SK-MEL-5 (cell line): Measurements from ENCODE around the gene NGFR. TPM values are rescaled to one million over a fixed set of nuclear protein-coding genes. Genes with fewer than 3 reads are reported as not detected.
"Not testable (repeated sequence)": the region's sequence is repeated elsewhere in the genome, so short reads cannot be mapped to it uniquely, and the experiment has no call there.

ENCODE experiments used
- DNase-seq: peaks from one replicate; pipeline ENCODE4 v3.0.0-alpha.2; 2016; ENCODE audit warnings: low read depth, low spot score
- in situ Hi-C: cut with HindIII; loops from 2 replicates; pipeline ENCODE4 v1.10.0; 2016; ENCODE audit warnings: low sequenced_read_pairs, high pct_unique_total_duplicates, low pct_unique_long_range_greater_than_20kb
- total RNA-seq: library from RNA; depleted of rRNA; stranded (reverse); fragments of >200 nt; shearing (Covaris generic); gene quantifications from 2 replicates; pipeline ENCODE4 v1.2.3, GENCODE V29; 2014

The NGFR gene
- total RNA-seq, 1 experiment from 2014 or later: 0.13 TPM

- no peak for DNase-seq
- in situ Hi-C loops: no loop called here
Measured at GRCh38 chr17:49488612-49489011, 6.5 kb upstream of the NGFR start.

- no peak for DNase-seq
- in situ Hi-C loops: no loop called here
Measured at GRCh38 chr17:49489348-49489747, 5.7 kb upstream of the NGFR start.

GRCh38 chr17:49490276-49490675 is 4.8 kb upstream of the NGFR start:
- in situ Hi-C loops: no loop called here
- no peak for DNase-seq

DNA sequence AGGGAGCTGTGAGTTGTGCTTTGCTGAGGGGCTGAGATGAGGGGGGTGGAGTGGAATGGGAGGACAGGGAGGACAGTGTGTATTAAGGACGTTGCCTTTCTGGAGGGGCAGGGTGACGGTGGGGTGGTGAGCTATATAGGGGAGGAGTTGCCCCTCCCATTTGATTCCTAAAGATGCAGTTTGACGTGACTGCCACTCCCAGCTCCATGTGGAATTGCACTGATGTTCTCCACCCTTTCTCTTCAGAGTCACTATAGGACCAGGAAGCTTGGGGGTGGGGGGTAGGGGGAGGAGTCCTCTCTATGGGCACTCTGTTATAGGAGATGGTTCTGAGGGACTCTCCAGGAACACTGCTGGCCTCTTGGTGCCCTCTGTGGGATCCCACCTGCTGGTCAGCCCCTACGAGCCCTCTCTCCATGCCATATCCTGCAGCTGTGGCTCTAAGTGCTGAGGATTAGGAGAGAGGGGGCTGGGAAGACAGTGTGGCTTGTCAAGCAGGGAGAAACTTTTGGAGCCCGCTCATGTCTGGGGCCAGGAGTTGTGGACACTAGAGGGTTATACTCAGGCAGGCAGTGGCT is 3.8 kb upstream of the NGFR start:
- in situ Hi-C loops: no loop called here

GRCh38 chr17:49494399-49494985 is 601 bp upstream of the NGFR start:
- no peak for DNase-seq
- in situ Hi-C loops: no loop called here

More for the DNA sequence above, 3.8 kb upstream of the NGFR start:
- DNase-seq: no peak

GRCh38 chr17:49495842-49496182 is 719 bp downstream of the NGFR start:
- DNase-seq: no peak
- in situ Hi-C loops: no loop called here

GRCh38 chr17:49496183-49496866 is 1.2 kb downstream of the NGFR start:
- in situ Hi-C loops: no loop called here
- DNase-seq: peak; percentile 48

DNA sequence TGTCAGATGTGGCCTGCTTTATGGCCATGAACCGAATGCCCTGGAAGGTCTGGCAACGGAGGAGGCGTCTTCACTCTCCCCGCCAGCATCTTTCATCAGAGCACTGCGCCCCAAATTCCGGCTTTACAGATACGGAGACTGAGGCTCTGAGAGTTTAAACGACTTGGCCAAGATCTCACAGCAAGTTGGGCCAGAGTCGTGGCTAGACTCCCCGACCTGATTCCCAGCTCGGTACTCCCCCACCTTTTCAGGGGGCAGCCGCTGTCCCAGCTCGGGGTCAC is 1.7 kb downstream of the NGFR start:
- in situ Hi-C loops: no loop called here
- DNase-seq: no peak

GRCh38 chr17:49497148-49498028 is 2.3 kb downstream of the NGFR start:
- in situ Hi-C loops: no loop called here
- no peak for DNase-seq

- in situ Hi-C loops: no loop called here
- DNase-seq: peak; percentile 10
Measured at GRCh38 chr17:49498029-49498615, 3.0 kb downstream of the NGFR start.

GRCh38 chr17:49501496-49501895 is 6.4 kb downstream of the NGFR start:
- no peak for DNase-seq
- in situ Hi-C loops: no loop called here

DNA sequence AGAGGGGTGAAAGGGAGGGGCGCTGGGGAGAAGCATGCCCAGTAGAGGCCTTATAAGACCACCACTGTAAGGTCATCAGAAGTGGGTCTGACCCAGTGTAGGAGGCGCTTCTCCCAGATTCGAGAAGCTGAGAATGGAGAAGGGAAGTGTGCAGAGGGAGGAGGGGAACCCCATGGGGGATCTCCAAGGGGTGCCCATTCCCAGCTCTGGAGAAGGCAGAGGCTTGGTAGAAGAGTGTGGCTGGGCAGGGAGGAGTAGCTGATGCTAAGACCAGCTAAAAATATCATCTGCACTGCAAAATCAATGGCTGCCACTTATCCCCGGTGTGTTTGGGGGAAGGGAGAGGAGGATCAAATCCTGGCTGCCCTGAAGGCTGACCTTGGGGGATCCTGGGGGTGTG is 7.2 kb downstream of the NGFR start:
- no peak for DNase-seq
- in situ Hi-C loops: no loop called here

GRCh38 chr17:49502680-49503079 is 7.6 kb downstream of the NGFR start:
- in situ Hi-C loops, DNase-seq: not testable (repeated sequence)

GRCh38 chr17:49504369-49504768 is 9.3 kb downstream of the NGFR start:
- DNase-seq: no peak
- in situ Hi-C loops: no loop called here

DNA sequence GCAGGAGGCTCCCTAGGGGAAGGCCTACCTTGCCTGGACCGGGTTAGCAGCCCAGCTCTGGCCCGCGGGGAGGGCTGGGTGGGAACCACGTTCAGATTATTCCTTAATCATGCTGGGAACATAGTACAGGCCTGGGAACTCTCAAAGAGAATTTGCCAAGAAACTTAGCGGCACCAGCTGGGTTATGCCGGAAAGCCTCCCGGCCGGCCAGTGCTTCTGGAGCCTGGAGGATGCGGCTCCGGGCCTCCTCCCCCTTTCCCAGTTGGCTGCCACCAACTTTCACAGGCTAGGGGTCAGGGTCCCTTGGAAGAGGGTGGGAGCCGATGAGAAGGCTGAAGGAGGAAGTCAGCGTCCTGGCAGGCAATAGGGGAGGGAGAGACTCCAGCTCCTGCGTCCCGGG is 10.8 kb downstream of the NGFR start:
- in situ Hi-C loops: no loop called here
- DNase-seq: no peak

GRCh38 chr17:49506282-49506681 is 11.2 kb downstream of the NGFR start:
- no peak for DNase-seq
- in situ Hi-C loops: no loop called here

DNA sequence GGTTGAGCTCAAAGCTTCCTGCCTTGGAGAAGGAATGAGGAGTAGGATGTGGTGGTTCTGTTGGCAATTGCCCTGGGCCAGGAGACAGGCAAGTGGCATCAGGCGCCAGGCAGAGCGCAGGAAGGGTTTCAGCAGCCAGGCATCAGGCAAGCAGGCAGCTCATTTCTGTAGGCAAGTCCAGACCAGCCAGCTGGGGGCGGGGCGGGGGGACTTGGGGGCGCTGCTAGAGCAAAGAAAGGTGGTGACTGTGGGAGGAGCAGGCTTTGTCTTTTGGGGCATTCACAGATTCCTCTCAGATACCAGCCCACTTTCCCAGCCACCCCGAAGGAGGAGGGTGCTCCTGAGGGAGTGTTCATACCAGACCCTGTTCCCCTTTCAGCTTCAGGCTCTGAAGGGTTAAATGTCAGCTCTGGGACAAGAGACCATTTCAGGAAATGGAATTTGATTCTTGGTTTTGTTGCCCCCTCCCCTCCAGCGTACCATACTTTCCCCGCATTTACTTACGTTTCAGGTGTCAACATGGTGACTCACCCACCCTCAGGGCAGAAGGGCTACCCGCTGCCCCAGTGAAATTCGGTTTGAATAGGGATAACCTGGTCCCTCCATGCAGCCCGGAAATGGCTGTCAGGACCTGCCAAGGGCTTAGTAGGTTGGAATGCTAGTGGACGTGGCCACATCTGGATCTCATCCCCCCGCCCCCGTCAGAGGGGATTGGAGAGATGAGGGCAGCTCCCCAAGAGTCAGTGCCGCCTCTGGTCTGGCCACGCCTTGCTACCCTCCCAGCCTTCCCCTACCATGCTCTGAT is 13.2 kb downstream of the NGFR start:
- DNase-seq: no peak
- in situ Hi-C loops: no loop called here
